Activated CD4-positive, alpha-beta T cell treated with anti-CD3 and anti-CD28 coated beads, Interleukin-2, Interleukin-4, amounts not matched to agents 100 ng/mL and 50 ng/mL, durations not matched to agents 16 hours and 8 hours (primary cell): ENCODE measurements around the gene MZB1.
A peak's percentile ranks its signal among the peaks of the same experiment; 100 is the strongest.
"Not testable (repeated sequence)": the region's sequence is repeated elsewhere in the genome, so short reads cannot be mapped to it uniquely, and the experiment has no call there.

Experiments used
- DNase-seq: peaks from one replicate; pipeline ENCODE4 v3.0.0-alpha.2; 2020; ENCODE audit warnings: low spot score

MZB1 gene

GRCh38 chr5:139392678-139393496, 3.2 kb upstream of the MZB1 start:
- peak; percentile 90 for DNase-seq

- no peak for DNase-seq
Observed at GRCh38 chr5:139392324-139392677, 2.6 kb upstream of the MZB1 start.

- DNase-seq: peak; percentile 68
Observed at GRCh38 chr5:139391570-139392323, 2.0 kb upstream of the MZB1 start.

- DNase-seq: no peak
Observed at GRCh38 chr5:139390639-139391569, 1.2 kb upstream of the MZB1 start.

GRCh38 chr5:139388198-139388821, 1.4 kb downstream of the MZB1 start:
- DNase-seq: no peak

- DNase-seq: no peak
Observed at GRCh38 chr5:139387611-139388197, 2.0 kb downstream of the MZB1 start.

GRCh38 chr5:139386956-139387355, 2.8 kb downstream of the MZB1 start:
- DNase-seq: not testable (repeated sequence)

GRCh38 chr5:139386050-139386438, 3.7 kb downstream of the MZB1 start:
- no peak for DNase-seq

- DNase-seq: no peak
Observed at GRCh38 chr5:139385061-139386049, 4.4 kb downstream of the MZB1 start.

- DNase-seq: no peak
Observed at GRCh38 chr5:139384591-139385051, 5.1 kb downstream of the MZB1 start.

GRCh38 chr5:139383993-139384590, 5.6 kb downstream of the MZB1 start:
- DNase-seq: no peak

- no peak for DNase-seq
Observed at GRCh38 chr5:139383275-139383992, 6.3 kb downstream of the MZB1 start, which contains the start of gene SLC23A1. Gene SLC23A1, minus strand, starts transcription at chr5:139383297. Its CDS starts 44 bp downstream, at chr5:139383253.

- DNase-seq: no peak
Observed at GRCh38 chr5:139382807-139383206, 6.9 kb downstream of the MZB1 start.

GRCh38 chr5:139381837-139382761, 7.6 kb downstream of the MZB1 start:
- no peak for DNase-seq

GRCh38 chr5:139379626-139380449, 9.9 kb downstream of the MZB1 start:
- no peak for DNase-seq

GRCh38 chr5:139378941-139379361, 10.8 kb downstream of the MZB1 start:
- DNase-seq: no peak
